GM08714 (cell line): Measurements from ENCODE around the gene PHACTR1.

Source experiments
- H3K4me3 ChIP-seq: fragments of 200-500 bp; sonication (Bioruptor generic); 2 replicates; pipeline ENCODE4 v1.5.1; 2014; ENCODE audit warnings: mild to moderate bottlenecking, low read length, inconsistent platforms
- ZNF274 ChIP-seq: IDR thresholded peaks from 2 replicates; pipeline ENCODE4 v1.6.1; 2012; ENCODE audit warnings: mild to moderate bottlenecking, low read depth, low read length

The PHACTR1 gene

DNA sequence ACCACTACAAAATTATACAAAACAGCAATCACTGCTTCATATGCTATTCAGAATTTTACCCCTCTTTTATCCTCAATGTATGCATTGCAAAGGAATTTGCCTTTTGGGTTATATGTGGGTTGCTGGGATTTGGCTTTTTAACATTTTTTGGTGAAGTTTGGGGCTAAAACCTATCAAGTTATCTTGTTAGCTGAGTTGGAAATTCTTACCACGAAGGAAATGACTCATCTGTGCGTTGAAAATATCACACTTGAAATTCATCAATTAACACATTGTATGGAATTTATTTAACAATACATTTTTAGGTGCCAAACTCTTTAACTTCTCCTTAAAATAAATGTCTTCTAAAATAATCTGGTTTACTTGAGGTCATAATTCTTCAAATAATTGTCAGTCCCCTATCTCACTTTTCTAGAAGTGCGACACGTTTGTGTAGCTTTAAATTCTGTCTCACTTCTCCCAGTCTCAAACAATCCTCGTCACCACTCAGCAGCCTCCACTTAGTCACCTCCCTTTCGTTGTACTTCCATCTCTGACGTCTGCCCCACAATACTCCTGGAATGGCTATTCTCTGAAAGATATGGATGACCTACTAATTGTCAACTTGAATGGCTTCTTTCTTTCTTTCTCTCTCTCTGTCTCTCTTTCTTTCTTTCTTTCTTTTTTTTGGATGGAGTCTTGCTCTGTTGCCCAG, 88.5 kb downstream of the PHACTR1 start:
- no peak for TF ChIP-seq ZNF274
- H3K4me3 ChIP-seq, result no peak overlapping the region

- no peak for TF ChIP-seq ZNF274
These were observed 89.6 kb downstream of the PHACTR1 start for GRCh38 chr6:12806136-12806535.

GRCh38 chr6:12806796-12807195, 90.2 kb downstream of the PHACTR1 start:
- no peak for TF ChIP-seq ZNF274
- H3K4me3 ChIP-seq, result no peak overlapping the region

More at GRCh38 chr6:12806136-12806535, 89.6 kb downstream of the PHACTR1 start:
- H3K4me3 ChIP-seq, result no peak overlapping the region

DNA sequence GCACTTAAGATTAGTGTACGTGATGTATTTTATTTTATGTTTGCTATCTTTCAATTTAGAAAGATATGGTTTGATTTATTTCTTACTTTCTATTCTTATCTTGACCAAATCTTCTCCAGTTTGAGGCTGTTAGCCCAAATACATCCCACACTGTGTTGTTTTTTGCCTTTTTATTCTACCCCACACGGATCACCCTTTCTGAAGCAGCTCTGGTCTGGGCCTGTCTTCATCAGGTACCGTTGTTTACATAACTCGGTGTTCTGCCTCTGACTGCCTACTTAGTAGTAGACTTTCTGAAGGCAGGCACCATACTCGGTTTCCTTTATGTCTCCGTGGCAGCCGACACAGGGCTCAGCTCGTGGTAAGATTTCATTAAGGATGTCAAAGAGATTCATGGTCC, 95.0 kb downstream of the PHACTR1 start:
- no peak overlapping the region for H3K4me3 ChIP-seq
- TF ChIP-seq ZNF274, result no peak

- no peak overlapping the region for H3K4me3 ChIP-seq
- no peak for TF ChIP-seq ZNF274
These were observed 96.8 kb downstream of the PHACTR1 start for GRCh38 chr6:12813321-12813720.

- TF ChIP-seq ZNF274, result no peak
- H3K4me3 ChIP-seq, result no peak overlapping the region
These were observed 97.4 kb downstream of the PHACTR1 start for GRCh38 chr6:12814015-12814414.

DNA sequence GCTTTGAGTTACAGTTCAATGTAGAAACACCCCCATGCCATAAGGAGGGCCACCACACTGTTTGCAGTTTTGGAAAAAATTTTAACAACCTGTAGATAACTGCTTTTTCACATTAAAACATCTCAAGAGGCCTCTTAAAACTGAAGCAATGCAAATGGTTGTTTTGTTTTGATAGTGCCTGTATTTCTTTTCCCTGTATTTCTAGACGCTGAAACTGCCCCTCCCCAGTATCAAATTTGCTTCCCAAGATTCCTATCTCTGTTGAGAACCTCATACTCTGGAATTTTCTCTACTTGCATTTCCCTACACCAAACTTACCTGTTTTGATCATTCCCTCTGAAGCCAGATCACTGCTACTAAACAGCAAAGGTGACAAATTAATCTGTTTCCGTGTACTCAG, 98.5 kb downstream of the PHACTR1 start:
- TF ChIP-seq ZNF274, result no peak
- H3K4me3 ChIP-seq, result no peak overlapping the region

DNA sequence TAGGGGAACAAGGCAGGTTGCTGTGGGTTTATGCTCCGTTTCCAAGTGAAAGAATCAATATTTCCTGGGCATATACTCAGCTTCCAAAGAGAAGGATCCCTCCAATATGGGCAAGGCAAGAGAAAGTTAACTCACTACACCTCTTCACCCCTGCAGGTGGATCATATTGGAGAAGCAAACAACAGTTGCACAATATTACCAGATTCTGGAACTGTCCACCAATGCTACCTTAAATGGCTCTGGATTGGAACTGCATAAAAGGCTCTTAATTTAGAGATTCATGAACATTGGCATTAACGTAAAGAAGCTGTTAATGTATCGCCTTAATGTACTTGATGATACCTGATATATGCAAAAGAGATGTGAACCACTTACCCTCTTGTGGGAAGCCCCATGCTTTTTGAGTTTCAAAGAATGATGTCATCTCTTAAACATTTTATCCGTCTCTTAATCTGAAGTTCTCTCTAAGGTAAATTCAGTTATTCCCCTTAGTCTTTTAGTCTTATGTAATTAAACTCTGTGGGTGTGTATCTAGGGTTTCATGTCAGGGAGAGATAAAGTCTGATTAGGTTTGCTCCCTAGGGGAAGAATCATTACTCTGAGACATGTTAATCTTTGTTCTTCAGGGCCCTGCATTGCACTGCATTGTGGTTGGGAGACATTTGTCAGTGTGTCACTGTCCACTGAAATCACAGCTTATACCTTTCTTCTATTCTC, 99.5 kb downstream of the PHACTR1 start:
- no peak for TF ChIP-seq ZNF274
- H3K4me3 ChIP-seq, result no peak overlapping the region

- no peak for TF ChIP-seq ZNF274
- H3K4me3 ChIP-seq, result no peak overlapping the region
These were observed 101.8 kb downstream of the PHACTR1 start for GRCh38 chr6:12818324-12818723.

GRCh38 chr6:12823847-12824246, 107.3 kb downstream of the PHACTR1 start:
- no peak for TF ChIP-seq ZNF274

DNA sequence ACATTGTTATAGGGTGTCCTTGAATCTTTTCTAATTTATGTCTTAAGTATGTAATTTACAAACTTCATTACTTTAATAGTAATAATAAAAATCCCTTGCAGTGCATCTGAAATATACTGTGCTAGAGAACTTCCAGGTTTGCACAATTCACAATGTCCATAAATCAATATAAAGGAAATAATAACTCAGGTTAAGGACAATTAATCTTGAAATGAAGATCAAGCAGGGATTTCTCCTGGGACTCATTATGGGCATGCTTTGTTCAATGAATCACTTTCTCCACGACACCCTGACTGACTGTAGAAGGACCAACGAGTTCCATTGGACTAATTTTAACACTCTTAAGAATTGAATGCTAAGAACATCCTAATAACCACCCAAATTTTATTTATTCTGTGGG, 110.0 kb downstream of the PHACTR1 start:
- TF ChIP-seq ZNF274, result no peak
- no peak overlapping the region for H3K4me3 ChIP-seq

More at GRCh38 chr6:12823847-12824246, 107.3 kb downstream of the PHACTR1 start:
- no peak overlapping the region for H3K4me3 ChIP-seq

GRCh38 chr6:12827921-12828320, 111.4 kb downstream of the PHACTR1 start:
- no peak overlapping the region for H3K4me3 ChIP-seq
- no peak for TF ChIP-seq ZNF274

DNA sequence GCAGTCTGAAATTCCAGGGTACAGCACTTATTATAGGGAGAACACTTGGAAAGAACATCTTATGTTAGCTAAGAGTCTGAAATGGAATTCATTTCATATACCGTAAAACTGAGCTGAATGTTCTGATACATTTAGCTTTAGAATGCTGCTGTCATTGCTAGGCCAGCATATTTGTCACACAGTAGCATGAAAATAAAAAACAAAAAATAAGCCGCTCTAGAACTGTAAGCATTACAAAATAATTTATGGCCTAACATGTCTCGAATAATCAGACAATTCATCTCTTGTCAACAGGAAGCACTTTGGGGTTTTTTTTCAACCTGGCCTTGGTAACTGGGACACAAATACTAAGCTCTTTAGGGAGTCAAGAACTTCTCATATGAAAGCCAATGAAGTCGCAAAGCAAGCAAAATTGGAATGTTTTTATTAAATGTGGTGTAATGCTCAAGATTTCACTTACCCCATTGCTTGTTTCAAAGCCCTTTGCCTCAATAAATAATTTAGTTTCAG, 115.7 kb downstream of the PHACTR1 start:
- no peak for TF ChIP-seq ZNF274
- H3K4me3 ChIP-seq, result no peak overlapping the region

GRCh38 chr6:12836009-12836408, 119.4 kb downstream of the PHACTR1 start:
- H3K4me3 ChIP-seq, result no peak overlapping the region
- TF ChIP-seq ZNF274, result no peak

DNA sequence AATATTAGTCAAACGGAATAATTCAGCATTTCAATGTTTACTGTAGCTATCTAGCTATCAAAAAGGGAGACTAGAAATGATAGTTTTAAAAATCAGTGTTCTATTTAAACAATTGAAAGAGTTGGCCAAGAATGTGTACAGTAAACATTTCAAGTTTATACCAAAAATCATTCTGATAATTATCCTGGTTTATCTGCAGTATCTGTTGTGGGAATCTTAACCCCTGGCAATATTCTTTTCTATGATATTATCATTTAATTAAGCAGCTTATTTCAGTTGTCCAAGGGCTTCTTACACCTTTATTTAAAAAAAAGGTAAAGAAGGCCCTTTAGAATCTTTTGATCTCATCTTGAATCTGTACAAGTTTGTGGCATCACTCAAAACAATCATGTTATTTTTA, 125.1 kb downstream of the PHACTR1 start:
- TF ChIP-seq ZNF274, result no peak
- no peak overlapping the region for H3K4me3 ChIP-seq
